Natural killer cell (primary cell): ENCODE results near the gene RAB21. TPM values are rescaled to one million over a fixed set of nuclear protein-coding genes. Genes with fewer than 3 reads are reported as not detected.

Source experiments
- ATAC-seq, 3 donors: fragments of 150-1000 bp in 2 of 3; fragments of 200-7000 bp in 1 of 3; cut with Tn5 transposase; 1 replicate in 1 of 3; 2 replicates in 2 of 3; pipeline ENCODE4 v1.10.0; 2021; ENCODE audit warnings: mild to moderate bottlenecking in 2 of 3, moderate library complexity in 2 of 3
- DNase-seq, 2 donors: peaks; one replicate each; pipeline versions ENCODE4 v3.0.0 to v3.0.0-alpha.2; 2013 to 2021; ENCODE audit warnings: mixed read lengths in 1 of 2
- H3K27ac ChIP-seq: one replicate; pipeline ENCODE4 v1.5.1; 2013; ENCODE audit warnings: mild to moderate bottlenecking, low read length
- H3K27me3 ChIP-seq: one replicate; pipeline ENCODE4 v1.6.1; 2013; ENCODE audit warnings: low read length; ENCODE audit not compliant: control insufficient read depth, insufficient read depth
- H3K36me3 ChIP-seq: one replicate; pipeline ENCODE4 v1.6.1; 2013; ENCODE audit warnings: low read length; ENCODE audit not compliant: control insufficient read depth, insufficient read depth
- H3K4me1 ChIP-seq: one replicate; pipeline ENCODE4 v1.6.1; 2013; ENCODE audit warnings: low read length; ENCODE audit not compliant: control insufficient read depth, insufficient read depth
- H3K4me3 ChIP-seq: one replicate; pipeline ENCODE4 v1.5.1; 2013; ENCODE audit warnings: low read length
- H3K9me3 ChIP-seq: one replicate; pipeline ENCODE4 v1.6.1; 2013; ENCODE audit warnings: low read length; ENCODE audit not compliant: control insufficient read depth, insufficient read depth
- H3K27ac Mint-ChIP-seq, 2 donors: one replicate each; pipeline ENCODE4 v1.8.0; 2022; ENCODE audit warnings: mild to moderate bottlenecking in 2 of 2, mixed read lengths in 2 of 2, moderate library complexity in 1 of 2
- H3K27me3 Mint-ChIP-seq, 2 donors: one replicate each; pipeline ENCODE4 v1.8.0; 2022; ENCODE audit warnings: low read depth in 2 of 2, mixed read lengths in 2 of 2
- H3K36me3 Mint-ChIP-seq: one replicate; pipeline ENCODE4 v1.8.0; 2022; ENCODE audit warnings: mixed read lengths
- H3K4me1 Mint-ChIP-seq, 2 donors: one replicate each; pipeline ENCODE4 v1.8.0; 2022; ENCODE audit warnings: mixed read lengths in 2 of 2
- H3K4me3 Mint-ChIP-seq: one replicate; pipeline ENCODE4 v1.8.0; 2022; ENCODE audit warnings: mild to moderate bottlenecking, moderate library complexity, mixed read lengths
- H3K9me3 Mint-ChIP-seq, 2 donors: one replicate each; pipeline ENCODE4 v1.8.0; 2022; ENCODE audit warnings: mixed read lengths in 2 of 2
- CTCF ChIP-seq: fragments of 200-600 bp; IDR thresholded peaks from one replicate; pipeline ENCODE4 v1.8.0; 2022; ENCODE audit warnings: antibody characterized with exemption
- WGBS: methylation state at CpG from one replicate; pipeline ENCODE4 v1.1.7; 2013; ENCODE audit warnings: missing lambda C conversion rate; ENCODE audit not compliant: insufficient coverage; 5-methylcytosine and 5-hydroxymethylcytosine counted together
- intact Hi-C: fragments of 100-400 bp; cut with micrococcal nuclease; formaldehyde crosslinking; loops from one replicate; pipeline ENCODE4 v1.14.2; 2022
- total RNA-seq, 4 donors: library from RNA; stranded (reverse); fragments of 120-200 nt in 1 of 4; gene quantifications; one replicate each; pipeline versions ENCODE4 v1.2.3 to v1.2.4, GENCODE V29; 2013 to 2022

The RAB21 gene
- total RNA-seq, 3 donors from 2014 or later (not counting 1 experiment from before 2014, with no cell fraction given) = 62.5 to 84.9 (median 68.7) TPM

GRCh38 chr12:71710276-71711125, 44.2 kb upstream of the RAB21 start:
- Mint-ChIP-seq H3K27ac (no peak overlapping the region), H3K4me3 (no peak overlapping the region), H3K4me1 (no peaks in the 10 kb centered on the region), H3K36me3 (peaks cover 27% of the 10 kb centered on the region), H3K9me3 (peaks cover 3 to 11% of the 10 kb centered on the region in 2 donors), H3K27me3 (peaks cover 0 to 8% of the 10 kb centered on the region in 2 donors)
- intact Hi-C loops = no loop called here
- ATAC-seq (no peak), DNase-seq (no peak)
- H3K36me3 ChIP-seq = no peaks in the 10 kb centered on the region
- 95% methylated on average over 6 of the region's 7 CpGs for WGBS
- TF ChIP-seq CTCF = no peak
- H3K4me3 ChIP-seq = no peak overlapping the region
- H3K9me3 ChIP-seq = peaks cover 9% of the 10 kb centered on the region
- no peaks in the 10 kb centered on the region for H3K27me3 ChIP-seq
- H3K4me1 ChIP-seq = no peaks in the 10 kb centered on the region
- no peak overlapping the region for H3K27ac ChIP-seq

GRCh38 chr12:71718611-71719010, 36.1 kb upstream of the RAB21 start:
- Histone ChIP-seq H3K27ac (no peak overlapping the region), H3K36me3 (no peaks in the 10 kb centered on the region), H3K27me3 (no peaks in the 10 kb centered on the region), H3K4me1 (no peaks in the 10 kb centered on the region), H3K9me3 (peaks cover 9% of the 10 kb centered on the region), H3K4me3 (no peak overlapping the region)
- DNase-seq (no peak), ATAC-seq (no peak)
- no peak overlapping the region for H3K27ac Mint-ChIP-seq
- H3K36me3 Mint-ChIP-seq = peaks cover 18% of the 10 kb centered on the region
- H3K4me1 Mint-ChIP-seq = no peaks in the 10 kb centered on the region
- TF ChIP-seq CTCF = no peak
- intact Hi-C loops = no loop called here
- peaks cover 2 to 5% of the 10 kb centered on the region in 2 donors for H3K9me3 Mint-ChIP-seq
- peaks cover 0 to 9% of the 10 kb centered on the region in 2 donors for H3K27me3 Mint-ChIP-seq
- H3K4me3 Mint-ChIP-seq = no peak overlapping the region

GRCh38 chr12:71719647-71720370, 34.9 kb upstream of the RAB21 start:
- Histone ChIP-seq H3K36me3 (no peaks in the 10 kb centered on the region), H3K4me1 (no peaks in the 10 kb centered on the region), H3K4me3 (no peak overlapping the region), H3K27me3 (no peaks in the 10 kb centered on the region), H3K27ac (no peak overlapping the region), H3K9me3 (peaks cover 2% of the 10 kb centered on the region)
- Mint-ChIP-seq H3K36me3 (peaks cover 10% of the 10 kb centered on the region), H3K4me1 (no peaks in the 10 kb centered on the region), H3K27ac (no peak overlapping the region), H3K27me3 (peaks cover 3 to 9% of the 10 kb centered on the region in 2 donors), H3K9me3 (peaks cover 2 to 5% of the 10 kb centered on the region in 2 donors), H3K4me3 (no peak overlapping the region)
- intact Hi-C loops = no loop called here
- ATAC-seq (no peak), DNase-seq (no peak)
- 96% methylated on average over 5 of the region's 5 CpGs for WGBS
- TF ChIP-seq CTCF = no peak
